ENCODE results near the gene BTBD16.

The BTBD16 gene

DNA sequence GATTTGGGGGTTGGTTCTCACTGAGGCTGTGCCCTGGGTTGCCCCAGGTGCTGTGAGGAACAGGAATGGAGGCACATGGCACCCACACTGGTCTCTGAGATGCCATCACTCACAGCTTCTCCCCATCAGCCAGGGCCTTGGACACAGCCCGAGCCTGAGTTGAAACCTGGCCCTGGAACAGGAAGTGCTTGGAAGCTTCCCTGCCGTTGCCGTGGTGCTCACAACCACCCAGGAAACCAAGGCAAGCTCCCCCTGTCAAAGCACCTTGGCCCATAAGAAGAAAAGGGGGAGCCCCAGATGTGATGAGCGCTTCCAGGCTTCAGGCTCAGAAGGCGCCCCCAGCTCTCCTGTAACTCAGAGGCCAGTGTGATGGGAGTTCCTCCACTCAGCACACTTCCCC lies at the start of gene BTBD16:
Gene BTBD16, plus strand, starts transcription at position 221 of the 400 bp plus-strand sequence. CDS start 3,786 bp downstream, outside the sequence.
- no peak for TF ChIP-seq ZFX (IDR thresholded peaks at IDR 0.05; ENCODE audit: borderline replicate concordance)
- H3K27ac ChIP-seq = no peak within 1 kb of the TSS

DNA sequence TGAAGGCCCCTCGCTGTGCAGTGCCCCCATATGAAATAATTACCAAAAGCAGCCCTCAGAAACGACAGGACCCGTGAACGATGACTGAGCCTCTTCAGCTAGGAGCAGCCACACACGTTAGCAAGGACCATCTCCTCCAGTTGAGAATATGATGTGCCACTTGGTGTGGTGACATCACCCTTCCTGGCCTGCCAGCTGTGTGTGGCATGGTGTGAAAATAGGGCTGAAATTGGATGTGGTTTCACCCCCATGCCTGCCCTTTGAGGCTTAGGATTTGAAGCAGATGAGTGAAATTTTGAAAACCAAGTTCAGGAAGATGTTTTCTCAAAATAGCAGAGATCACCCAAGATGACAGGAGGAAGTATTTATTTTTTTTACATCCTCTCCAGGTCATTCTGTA lies 49.1 kb upstream of the BTBD16 start:
- H3K27ac ChIP-seq = no peak overlapping the region

GRCh38 chr10:122222638-122223037 lies 48.5 kb upstream of the BTBD16 start:
- no peak overlapping the region for H3K27ac ChIP-seq
- TF ChIP-seq ZFX (IDR thresholded peaks at IDR 0.05; ENCODE audit: borderline replicate concordance) = no peak
- TF ChIP-seq CTCF (IDR thresholded peaks at IDR 0.05) = no peak

More for the DNA sequence above, 49.1 kb upstream of the BTBD16 start:
- TF ChIP-seq CTCF (IDR thresholded peaks at IDR 0.05) (no peak), ZFX (IDR thresholded peaks at IDR 0.05; ENCODE audit: borderline replicate concordance) (no peak)

DNA sequence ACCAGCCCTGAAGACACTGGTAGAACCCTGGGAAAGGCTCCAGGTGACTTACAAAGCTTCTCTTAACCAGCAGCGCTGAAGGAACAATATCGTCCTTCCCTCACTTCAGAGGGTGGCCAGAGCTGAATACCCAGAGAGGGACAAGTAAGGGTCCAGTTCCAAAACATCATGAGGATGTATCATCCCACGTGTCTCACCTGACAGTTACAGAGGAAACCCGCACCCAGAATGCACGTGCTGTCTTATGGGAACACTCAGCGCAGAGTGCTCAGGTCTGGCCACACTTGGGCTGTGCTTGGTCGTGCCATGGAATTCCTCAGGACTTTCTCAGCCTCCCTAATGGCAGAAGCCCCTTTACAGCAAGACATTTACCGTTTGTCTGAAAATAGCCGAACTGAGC lies 46.9 kb upstream of the BTBD16 start:
- no peak overlapping the region for H3K27ac ChIP-seq
- TF ChIP-seq ZFX (IDR thresholded peaks at IDR 0.05; ENCODE audit: borderline replicate concordance) = no peak
- no peak for TF ChIP-seq CTCF (IDR thresholded peaks at IDR 0.05)

GRCh38 chr10:122225330-122225729 lies 45.8 kb upstream of the BTBD16 start:
- TF ChIP-seq ZFX (IDR thresholded peaks at IDR 0.05; ENCODE audit: borderline replicate concordance) (no peak), CTCF (IDR thresholded peaks at IDR 0.05) (no peak)
- no peak overlapping the region for H3K27ac ChIP-seq

GRCh38 chr10:122227754-122228153 lies 43.3 kb upstream of the BTBD16 start:
- no peak overlapping the region for H3K27ac ChIP-seq
- no peak for TF ChIP-seq CTCF (IDR thresholded peaks at IDR 0.05)

- TF ChIP-seq CTCF (IDR thresholded peaks at IDR 0.05) (no peak), ZFX (IDR thresholded peaks at IDR 0.05; ENCODE audit: borderline replicate concordance) (no peak)
- no peak overlapping the region for H3K27ac ChIP-seq
Observed at GRCh38 chr10:122229666-122230065, 41.4 kb upstream of the BTBD16 start.

- no peak overlapping the region for H3K27ac ChIP-seq
- TF ChIP-seq CTCF (IDR thresholded peaks at IDR 0.05) (no peak), ZFX (IDR thresholded peaks at IDR 0.05; ENCODE audit: borderline replicate concordance) (no peak)
Observed at GRCh38 chr10:122230222-122230621, 40.9 kb upstream of the BTBD16 start.
